GM19240 (cell line): Measurements from ENCODE around the gene GGCT.

Experiments
- DNase-seq: peaks from one replicate; pipeline ENCODE4 v3.0.0; 2011; ENCODE audit warnings: low spot score; ENCODE audit not compliant: insufficient read length

Gene GGCT

DNA sequence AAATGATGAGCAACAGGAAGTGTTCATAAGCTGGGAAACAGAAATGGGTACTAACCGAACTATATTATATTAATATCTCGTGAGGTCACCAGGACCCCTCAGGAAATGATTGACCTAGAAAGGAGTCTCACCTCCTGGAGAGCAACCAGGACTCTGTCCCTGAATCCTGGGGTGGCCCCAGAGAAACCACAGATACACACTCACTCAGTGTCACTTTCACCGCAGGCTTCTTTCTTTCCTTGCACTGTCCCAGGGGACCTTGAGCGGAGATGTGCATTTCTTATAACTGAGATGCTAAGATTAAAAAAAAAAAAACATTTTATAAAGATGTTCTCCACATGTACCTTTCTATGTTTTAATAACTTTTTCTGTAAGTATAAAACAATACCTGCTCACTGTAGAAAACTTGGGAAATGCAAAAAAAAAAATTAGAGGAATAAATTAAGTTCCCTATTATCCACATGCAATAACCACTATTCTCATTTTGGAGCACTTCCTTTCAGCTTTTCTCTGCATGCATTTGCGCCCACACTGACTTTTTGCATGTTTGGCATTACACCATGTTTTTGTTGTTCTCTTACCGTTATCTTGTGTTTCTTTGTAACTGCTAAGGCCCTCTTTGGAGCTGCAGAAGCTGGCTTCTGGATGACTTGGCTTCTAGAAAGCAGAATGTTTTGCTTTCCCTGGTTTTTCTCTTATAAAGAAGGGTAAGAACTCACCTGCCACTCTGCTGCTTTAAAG is 41.1 kb downstream of the GGCT start:
- DNase-seq: no peak

DNA sequence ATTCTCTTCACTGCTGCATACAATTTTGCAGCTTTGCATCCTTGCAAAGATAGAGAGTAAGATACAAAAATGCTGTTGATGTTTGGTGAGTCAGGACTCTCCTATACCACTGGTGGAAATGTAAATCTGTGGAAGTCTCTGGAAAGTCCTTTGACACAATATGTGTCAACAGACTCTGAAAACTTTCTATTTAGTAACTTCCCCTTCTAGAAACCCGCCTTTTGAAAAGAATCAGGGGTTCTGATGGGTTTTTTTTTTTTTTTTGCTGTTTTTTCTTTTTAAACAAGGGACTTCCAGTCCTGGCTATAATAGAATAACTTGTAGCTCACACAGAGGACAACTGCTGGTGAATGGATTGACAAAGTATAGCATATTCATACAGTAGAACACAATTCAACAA is 42.5 kb downstream of the GGCT start:
- DNase-seq: no peak

DNA sequence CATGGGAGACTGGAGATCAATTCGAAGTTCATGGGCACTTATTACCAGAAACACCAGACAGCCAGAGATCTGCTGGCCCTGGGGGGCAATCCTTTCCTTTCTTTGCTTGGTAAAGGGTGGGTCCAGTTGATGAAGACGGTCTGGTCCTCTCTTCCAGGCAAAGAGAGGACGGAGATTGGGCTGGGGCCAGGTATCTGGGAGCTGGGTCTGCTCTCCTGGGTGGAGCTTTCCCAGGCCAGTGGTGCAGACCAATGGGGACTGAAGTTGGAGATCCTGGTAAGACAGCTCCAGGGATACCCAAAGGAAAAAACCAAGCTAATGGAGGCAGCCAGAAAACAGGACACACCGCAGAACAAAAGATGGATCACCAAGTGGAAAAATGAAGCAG is 44.4 kb downstream of the GGCT start:
- DNase-seq: no peak

DNA sequence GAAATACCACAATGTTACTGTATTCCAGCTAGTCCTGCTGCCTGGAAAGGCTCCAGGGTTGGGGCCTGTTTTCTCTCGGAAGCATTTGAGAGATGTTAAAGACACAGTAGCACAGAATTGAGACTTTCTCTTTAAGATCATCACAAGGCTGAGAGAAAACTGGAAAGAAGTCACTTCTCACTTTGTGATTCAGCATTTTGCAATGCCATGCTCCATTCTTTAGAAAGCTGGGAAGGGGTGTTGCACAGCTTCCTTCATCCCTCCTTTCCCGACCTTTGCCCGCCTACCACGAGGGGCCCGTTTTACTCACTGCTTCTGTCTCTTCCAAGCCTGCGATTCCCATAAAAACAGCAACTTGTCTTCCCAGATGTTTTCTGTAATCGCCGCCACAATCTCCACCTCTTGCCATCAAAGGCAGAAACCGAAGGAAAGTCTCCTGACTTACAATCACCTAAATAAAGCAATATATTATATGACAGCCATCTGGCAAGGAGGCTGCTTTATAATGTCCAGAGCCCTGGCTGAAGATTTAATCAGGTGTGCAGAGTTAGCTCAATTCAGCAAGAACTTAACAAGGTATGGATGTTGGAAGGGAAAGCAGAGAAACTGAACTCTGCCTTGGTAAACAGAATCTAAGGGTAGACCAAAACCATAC is 44.9 kb downstream of the GGCT start:
- no peak for DNase-seq

DNA sequence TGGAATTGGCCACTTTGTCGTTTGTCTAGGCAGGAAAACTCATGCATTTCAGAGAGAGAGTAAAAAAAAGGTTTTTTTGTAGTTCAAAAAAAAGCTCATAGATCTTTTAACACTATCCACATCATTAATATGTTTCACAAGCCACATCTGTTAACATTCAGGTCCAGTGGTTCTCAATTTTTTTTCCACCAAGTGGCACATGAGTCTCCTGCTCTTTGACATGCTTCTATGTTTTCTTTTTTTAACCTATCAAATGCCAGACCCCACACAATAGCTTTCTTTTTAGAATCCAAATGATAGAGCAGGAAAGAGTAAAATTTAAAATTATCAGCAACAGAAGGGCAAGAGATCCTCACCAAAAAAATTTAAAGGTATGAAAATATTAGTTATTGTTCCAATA is 46.3 kb downstream of the GGCT start:
- DNase-seq: no peak

DNA sequence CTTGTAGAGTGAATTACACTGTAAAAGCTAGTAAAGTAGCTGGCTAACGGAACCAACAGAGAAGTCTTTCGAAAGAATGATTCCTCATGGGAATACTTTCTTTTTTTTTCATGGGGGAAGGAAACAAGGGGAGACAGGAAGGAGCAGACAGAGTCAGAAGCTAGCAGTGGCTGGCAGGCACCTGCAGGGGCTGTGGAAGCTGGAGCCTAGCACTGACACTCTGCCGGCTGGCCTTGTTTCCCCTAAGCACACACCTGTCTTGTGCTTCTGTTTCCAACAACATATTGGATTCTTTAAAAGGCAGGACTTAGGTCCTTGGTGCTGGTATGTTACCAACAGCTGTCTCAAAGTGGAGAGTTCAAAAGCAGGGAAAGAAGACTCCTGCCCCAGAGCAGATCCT is 50.7 kb downstream of the GGCT start:
- no peak for DNase-seq

DNA sequence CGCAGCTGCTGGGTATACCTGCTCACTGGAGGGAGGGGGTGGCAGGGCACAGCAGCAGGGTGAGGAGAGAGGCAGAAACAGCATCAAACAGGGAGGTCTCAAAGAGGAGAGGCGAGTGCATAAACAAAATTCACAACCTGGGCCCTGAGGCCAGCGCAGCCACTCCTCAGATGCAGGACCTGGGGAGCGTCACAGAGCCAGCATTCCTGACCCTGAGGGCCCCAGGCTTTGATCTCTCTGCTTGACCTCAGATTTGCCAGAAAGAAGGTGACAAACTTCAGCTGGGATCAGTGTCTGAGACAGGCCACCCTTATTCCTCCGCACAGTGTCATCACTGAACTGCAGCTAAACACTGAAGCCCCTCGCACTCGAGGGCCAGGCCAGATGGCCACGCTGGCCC is 51.6 kb downstream of the GGCT start:
- no peak for DNase-seq

DNA sequence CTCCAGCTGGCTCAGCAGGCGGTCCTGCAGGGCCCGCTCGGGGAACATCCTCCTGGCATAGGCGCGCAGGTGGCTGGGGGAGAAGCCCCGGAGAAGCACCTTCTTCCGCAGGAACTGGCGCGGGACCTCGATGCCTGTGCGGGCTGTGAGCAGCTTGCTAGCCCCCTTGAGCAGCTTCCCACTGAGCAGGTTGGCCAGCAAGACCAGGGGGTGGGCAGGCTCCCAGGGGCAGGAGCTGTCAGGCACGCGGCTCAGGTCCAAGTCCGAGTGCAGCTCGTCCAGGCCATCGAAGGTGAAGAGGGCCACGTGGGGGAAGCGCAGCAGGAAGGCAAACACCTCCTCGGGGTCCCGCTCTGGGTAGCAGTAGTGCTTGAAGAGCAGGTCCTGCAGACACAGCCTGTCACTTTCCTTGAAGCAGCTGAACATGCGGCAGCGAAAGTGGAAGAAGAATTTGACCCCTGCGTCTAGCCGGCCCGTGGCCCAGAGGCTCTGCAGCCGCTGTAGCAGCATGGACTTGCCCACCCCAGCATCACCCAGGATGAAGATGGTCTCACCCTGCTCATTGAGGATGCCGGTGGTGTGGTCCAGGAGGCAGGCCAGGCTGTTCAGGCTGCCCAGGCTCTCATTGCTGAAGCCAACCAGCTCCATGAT is 52.2 kb downstream of the GGCT start:
- no peak for DNase-seq

DNA sequence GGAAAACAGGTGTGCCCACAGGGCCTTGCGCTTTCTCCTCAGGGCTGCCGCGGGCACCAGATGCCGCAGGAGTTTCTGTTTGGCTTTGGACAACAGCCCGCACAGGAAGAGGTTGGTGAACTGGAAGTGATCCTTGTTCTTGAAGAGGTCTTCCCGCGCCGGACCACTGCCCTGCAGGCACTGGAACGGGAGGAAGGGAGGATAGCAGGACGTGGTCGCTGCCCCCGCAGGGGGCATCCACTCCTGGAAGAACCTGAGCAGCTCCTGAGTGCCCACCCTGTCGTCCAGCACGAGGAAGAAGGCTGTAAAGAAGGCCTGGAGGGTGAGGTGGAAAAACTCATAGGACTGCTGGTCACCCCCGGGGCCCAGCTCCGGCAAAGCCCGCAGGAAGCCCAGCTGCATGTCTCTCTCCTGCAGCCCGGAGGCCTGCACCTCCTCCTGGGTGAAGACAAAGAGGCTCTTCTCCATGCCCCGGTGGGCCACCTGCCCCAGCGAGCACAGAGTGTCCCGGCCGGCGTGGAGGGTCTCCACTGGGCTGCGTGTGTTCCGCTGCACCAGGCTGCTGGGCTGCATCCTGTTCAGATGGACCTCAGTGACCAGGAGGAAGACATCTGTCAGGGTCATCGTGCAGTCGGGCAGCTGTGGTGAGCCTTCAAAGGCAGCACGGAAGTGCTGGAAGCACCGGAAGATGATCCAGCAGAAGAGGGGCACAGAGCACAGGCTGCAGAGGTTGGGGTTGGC is 52.9 kb downstream of the GGCT start:
- no peak for DNase-seq

DNA sequence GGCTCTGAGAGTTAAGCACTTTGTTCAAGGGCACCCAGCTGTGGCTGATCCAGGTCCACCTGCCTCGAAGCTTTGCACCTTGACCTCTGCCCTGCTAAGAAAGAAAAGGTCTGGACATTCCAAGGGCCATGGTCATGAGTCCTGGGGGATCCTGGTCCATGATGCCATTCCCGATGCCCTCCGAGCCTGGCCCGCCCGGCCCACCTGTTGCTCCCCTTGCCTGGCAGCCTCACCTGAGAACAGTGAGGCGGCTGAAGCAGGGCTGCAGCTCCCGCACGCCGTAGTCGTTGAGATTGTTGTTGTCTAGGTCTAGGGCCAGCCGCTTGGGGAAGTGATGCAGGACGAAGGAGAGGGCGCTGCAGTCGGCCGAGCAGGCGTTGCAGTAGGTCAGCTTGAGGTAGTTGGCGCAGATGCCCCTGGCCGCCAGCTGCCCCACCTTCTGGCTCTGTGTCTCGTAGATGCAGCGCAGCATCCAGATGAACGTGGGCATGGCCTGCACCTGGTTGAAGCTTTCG is 53.6 kb downstream of the GGCT start:
- no peak for DNase-seq

DNA sequence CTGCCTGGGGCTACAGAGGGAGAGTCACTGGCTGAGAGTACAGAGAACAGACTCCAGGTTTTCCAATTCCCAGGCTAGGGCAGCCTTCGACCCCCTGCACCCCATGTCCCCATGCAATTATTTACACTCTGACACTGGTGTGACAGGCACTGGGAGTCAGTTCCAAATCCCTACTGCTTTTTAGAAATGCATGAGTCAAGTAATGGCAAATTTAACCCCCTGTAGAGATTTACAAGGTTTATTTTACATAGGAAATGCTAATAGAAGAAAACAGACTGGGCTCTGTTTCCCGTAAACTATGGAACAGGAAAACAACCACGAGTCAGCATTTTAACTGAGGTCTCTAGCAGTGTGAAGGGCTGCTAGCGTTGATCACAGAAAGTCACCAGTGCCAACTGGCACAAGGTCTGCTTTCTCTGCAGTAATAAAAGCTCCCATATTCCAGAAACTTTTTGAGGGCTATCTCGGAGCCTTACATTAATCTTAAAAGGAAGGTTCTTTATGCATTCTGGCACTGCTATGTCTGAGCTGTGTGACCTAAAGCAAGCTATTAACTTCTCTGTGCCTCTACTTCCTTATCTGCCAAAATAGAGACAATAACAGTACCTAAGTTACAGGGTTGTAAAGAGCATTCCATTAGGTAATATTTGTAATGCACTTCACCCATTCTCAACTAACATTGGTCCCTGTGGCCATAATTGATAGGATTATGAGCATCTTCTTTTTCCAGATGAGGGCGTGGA is 54.2 kb downstream of the GGCT start:
- no peak for DNase-seq

DNA sequence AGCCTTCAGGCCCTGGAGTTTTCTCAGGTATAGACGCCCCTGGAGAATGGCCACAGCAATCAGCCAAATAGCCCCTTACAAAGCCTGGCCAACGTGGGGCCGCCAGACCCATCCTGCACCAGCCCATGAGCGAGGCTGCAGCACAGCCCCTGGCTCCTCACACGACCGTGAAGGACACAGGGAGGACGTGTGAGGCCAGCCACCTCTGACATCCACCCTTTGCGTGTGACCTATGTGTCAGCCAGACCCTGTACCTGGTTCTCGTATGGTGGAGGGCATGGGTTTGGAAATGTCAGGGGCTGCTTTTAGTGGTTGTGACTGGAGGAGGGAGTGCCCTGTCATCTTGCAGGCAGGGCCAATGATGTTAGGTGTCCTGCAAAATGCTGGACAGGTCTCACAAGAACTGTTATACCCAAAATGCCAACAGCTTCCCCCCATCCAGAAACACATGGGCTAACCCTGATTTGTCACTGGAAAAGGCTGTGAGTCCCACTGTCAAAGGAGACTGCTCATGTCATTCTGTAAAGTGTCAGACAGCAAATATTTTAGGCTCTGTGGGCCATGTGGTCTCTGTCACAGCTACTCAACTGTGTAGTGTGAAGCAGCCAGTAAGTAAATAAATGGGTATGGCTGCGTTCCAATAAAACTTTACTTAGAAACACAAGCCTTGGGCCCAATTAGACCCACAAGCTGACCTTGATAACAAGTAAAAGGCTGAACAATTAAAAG is 56.0 kb downstream of the GGCT start:
- DNase-seq: no peak

DNA sequence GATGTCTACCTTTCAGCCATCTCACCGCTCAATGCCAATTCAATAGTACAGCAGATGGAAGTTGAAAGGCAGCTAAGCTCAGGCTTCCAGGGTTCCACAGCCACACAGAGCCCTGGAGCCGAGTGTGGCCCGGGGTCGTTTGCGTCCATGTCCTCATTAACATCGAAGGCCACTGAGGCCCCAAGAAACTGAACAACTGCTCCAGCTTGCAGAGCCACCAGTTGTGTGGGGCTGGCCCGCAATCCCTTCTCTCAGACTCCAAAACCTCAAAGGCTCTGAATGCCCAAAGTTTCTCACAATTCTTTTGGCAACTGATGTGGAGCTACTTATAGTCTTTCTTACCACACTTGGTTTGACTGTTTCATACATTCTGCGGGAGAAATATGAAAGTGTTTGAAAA is 57.2 kb downstream of the GGCT start:
- no peak for DNase-seq
